ENCODE results near the gene TRAPPC2B.

Gene TRAPPC2B

DNA sequence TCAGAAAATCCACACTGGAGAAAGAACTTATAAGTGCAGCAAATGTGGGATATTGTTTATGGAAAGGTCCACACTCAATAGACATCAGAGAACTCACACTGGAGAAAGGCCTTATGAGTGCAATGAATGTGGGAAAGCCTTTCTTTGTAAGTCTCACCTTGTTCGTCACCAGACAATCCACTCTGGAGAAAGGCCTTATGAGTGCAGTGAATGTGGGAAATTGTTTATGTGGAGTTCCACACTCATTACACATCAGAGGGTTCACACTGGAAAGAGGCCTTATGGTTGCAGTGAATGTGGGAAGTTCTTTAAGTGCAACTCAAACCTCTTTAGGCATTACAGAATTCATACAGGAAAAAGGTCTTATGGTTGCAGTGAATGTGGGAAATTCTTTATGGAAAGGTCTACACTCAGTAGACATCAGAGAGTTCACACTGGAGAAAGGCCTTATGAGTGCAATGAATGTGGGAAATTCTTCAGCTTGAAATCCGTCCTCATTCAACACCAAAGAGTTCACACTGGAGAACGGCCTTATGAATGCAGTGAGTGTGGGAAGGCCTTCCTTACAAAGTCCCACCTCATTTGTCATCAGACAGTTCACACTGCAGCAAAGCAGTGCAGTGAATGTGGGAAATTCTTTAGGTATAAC is 14.3 kb downstream of the TRAPPC2B start:
- Histone ChIP-seq H4K20me1 (ENCODE audit: insufficient read depth, low read length) (no peaks in the 10 kb centered on the region), H3K27ac (ENCODE audit: low read length) (no peak overlapping the region), H3K9ac (ENCODE audit: low read length) (no peak overlapping the region), H3K36me3 (replicated peaks; ENCODE audit: low read depth, low read length) (peaks cover 64% of the 10 kb centered on the region), H3K4me1 (ENCODE audit: low read length) (peaks cover 14% of the 10 kb centered on the region), H3K27me3 (ENCODE audit: low read depth, low read length) (no peaks in the 10 kb centered on the region), H3K79me2 (ENCODE audit: low read length) (no peaks in the 10 kb centered on the region), H3K4me3 (ENCODE audit: low read length) (no peak overlapping the region), H3K4me2 (ENCODE audit: low read length) (no peak overlapping the region), H3K9me3 (ENCODE audit: insufficient read depth, low read length) (peaks cover 32% of the 10 kb centered on the region), H2AFZ (ENCODE audit: low read depth, low read length) (no peak overlapping the region)
- no peak for TF ChIP-seq EZH2phosphoT487 (IDR thresholded peaks at IDR 0.05; ENCODE audit: low read depth)
- TF ChIP-seq, protein P1, sequence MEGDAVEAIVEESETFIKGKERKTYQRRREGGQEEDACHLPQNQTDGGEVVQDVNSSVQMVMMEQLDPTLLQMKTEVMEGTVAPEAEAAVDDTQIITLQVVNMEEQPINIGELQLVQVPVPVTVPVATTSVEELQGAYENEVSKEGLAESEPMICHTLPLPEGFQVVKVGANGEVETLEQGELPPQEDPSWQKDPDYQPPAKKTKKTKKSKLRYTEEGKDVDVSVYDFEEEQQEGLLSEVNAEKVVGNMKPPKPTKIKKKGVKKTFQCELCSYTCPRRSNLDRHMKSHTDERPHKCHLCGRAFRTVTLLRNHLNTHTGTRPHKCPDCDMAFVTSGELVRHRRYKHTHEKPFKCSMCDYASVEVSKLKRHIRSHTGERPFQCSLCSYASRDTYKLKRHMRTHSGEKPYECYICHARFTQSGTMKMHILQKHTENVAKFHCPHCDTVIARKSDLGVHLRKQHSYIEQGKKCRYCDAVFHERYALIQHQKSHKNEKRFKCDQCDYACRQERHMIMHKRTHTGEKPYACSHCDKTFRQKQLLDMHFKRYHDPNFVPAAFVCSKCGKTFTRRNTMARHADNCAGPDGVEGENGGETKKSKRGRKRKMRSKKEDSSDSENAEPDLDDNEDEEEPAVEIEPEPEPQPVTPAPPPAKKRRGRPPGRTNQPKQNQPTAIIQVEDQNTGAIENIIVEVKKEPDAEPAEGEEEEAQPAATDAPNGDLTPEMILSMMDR (IDR thresholded peaks at IDR 0.05; ENCODE audit: low read depth, low read length), result no peak

GRCh38 chr19:57380923-57381322 is 17.6 kb downstream of the TRAPPC2B start:
- Histone ChIP-seq H4K20me1 (ENCODE audit: insufficient read depth, low read length) (no peaks in the 10 kb centered on the region), H3K4me1 (ENCODE audit: low read length) (peaks cover 21% of the 10 kb centered on the region), H3K27ac (ENCODE audit: low read length) (peak overlapping the region; percentile 78), H3K79me2 (ENCODE audit: low read length) (no peaks in the 10 kb centered on the region), H3K4me3 (ENCODE audit: low read length) (peak overlapping the region; percentile 32), H3K9ac (ENCODE audit: low read length) (peak overlapping the region; percentile 23; the same call in 1 of the 2 replicates), H3K9me3 (ENCODE audit: insufficient read depth, low read length) (peaks cover 32% of the 10 kb centered on the region), H2AFZ (ENCODE audit: low read depth, low read length) (peak overlapping the region; percentile 26; the same call in 1 of the 2 replicates), H3K27me3 (ENCODE audit: low read depth, low read length) (no peaks in the 10 kb centered on the region), H3K4me2 (ENCODE audit: low read length) (peak overlapping the region; percentile 53), H3K36me3 (replicated peaks; ENCODE audit: low read depth, low read length) (peaks cover 38% of the 10 kb centered on the region)
- TF ChIP-seq, protein P1 (IDR thresholded peaks at IDR 0.05; ENCODE audit: low read depth, low read length), result no peak
- no peak for TF ChIP-seq EZH2phosphoT487 (IDR thresholded peaks at IDR 0.05; ENCODE audit: low read depth)

DNA sequence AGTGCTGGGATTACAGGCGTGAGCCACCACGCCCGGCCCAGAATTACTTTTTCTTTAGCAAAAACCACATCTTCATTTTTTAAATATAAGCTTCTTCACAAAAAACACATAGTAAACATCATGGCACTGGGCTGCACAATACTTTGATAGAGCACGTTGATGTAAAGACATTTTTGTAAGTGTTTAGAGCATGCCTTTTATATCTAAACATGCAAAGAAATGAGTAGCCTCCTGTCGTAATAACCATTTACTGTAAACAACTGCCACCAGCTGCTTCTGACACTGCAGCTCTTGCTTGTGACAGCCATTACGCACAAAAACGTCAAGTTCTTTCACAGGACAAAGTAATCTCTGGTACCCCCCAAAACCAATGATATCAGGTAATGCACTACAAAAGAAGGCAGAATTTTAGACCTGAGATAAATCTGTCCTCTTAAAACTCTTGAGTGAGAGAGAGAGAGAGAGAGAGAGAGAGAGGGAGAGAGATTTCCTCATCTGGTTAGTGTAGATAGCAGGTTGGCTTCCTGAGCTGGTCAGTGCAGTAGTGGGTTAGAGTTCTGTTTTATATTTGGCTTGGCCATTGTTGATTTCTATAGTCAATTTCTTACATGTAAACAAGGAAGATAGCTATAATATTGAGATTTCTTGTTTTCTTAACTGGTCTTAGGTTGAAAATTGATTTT is 19.6 kb downstream of the TRAPPC2B start:
- peaks cover 21% of the 10 kb centered on the region for H3K4me1 ChIP-seq (ENCODE audit: low read length)
- H3K36me3 ChIP-seq (replicated peaks; ENCODE audit: low read depth, low read length), result peaks cover 22% of the 10 kb centered on the region
- no peaks in the 10 kb centered on the region for H4K20me1 ChIP-seq (ENCODE audit: insufficient read depth, low read length)
- H3K4me2 ChIP-seq (ENCODE audit: low read length), result no peak overlapping the region
- H3K9me3 ChIP-seq (ENCODE audit: insufficient read depth, low read length), result peaks cover 18% of the 10 kb centered on the region; the same call in 1 of the 2 replicates
- H3K9ac ChIP-seq (ENCODE audit: low read length), result no peak overlapping the region
- no peak overlapping the region for H3K4me3 ChIP-seq (ENCODE audit: low read length)
- TF ChIP-seq, protein P1 (IDR thresholded peaks at IDR 0.05; ENCODE audit: low read depth, low read length), result no peak
- no peak for TF ChIP-seq EZH2phosphoT487 (IDR thresholded peaks at IDR 0.05; ENCODE audit: low read depth)
- no peaks in the 10 kb centered on the region for H3K79me2 ChIP-seq (ENCODE audit: low read length)
- no peak overlapping the region for H3K27ac ChIP-seq (ENCODE audit: low read length)
- H2AFZ ChIP-seq (ENCODE audit: low read depth, low read length), result no peak overlapping the region
- H3K27me3 ChIP-seq (ENCODE audit: low read depth, low read length), result no peaks in the 10 kb centered on the region

DNA sequence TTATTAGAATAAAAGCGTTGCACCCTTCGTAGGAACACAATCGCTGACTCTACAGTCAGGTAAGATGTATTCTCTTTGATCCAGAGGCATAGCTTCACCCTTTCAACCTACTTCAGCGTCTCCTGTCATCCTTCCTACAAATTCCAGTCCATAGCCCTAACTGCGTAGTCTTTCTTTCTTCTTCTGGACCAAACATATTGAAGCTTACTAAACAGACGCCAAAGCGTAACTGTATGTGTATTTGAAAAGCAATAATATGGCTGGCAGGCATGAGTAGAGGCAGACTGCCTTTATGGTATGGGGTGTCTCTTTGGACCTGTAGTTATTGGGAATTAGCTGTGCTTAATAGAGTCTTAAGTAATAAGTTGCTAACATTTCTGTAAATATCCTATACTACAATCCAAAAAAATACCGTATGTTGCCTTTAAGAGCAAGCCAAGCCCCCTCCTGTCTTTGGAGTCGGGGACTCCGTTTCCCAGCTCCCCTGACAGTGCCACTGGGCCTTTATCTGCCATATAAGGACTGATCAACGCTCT is 25.9 kb downstream of the TRAPPC2B start:
- Histone ChIP-seq H3K27me3 (ENCODE audit: low read depth, low read length) (no peaks in the 10 kb centered on the region), H3K27ac (ENCODE audit: low read length) (peak overlapping the region; percentile 55), H2AFZ (ENCODE audit: low read depth, low read length) (peak overlapping the region; percentile 80), H3K4me1 (ENCODE audit: low read length) (peaks cover 22% of the 10 kb centered on the region), H3K9ac (ENCODE audit: low read length) (peak overlapping the region; percentile 56), H3K4me3 (ENCODE audit: low read length) (peak overlapping the region; percentile 87), H3K79me2 (ENCODE audit: low read length) (peaks cover 42% of the 10 kb centered on the region), H3K9me3 (ENCODE audit: insufficient read depth, low read length) (no peaks in the 10 kb centered on the region), H4K20me1 (ENCODE audit: insufficient read depth, low read length) (0 out of 2 replicates have a peak, but pooled peaks cover 6% of the 10 kb centered on the region), H3K4me2 (ENCODE audit: low read length) (peak overlapping the region; percentile 64), H3K36me3 (replicated peaks; ENCODE audit: low read depth, low read length) (peaks cover 13% of the 10 kb centered on the region)
- TF ChIP-seq, protein P1 (IDR thresholded peaks at IDR 0.05; ENCODE audit: low read depth, low read length), result no peak
- no peak for TF ChIP-seq EZH2phosphoT487 (IDR thresholded peaks at IDR 0.05; ENCODE audit: low read depth)

Data from OCI-LY3 (cell line).